HCT116 (cell line): ENCODE measurements around the gene NPDC1. TPM values are rescaled to one million over a fixed set of nuclear protein-coding genes. Genes with fewer than 3 reads are reported as not detected.

Source experiments
- ATAC-seq: fragments of 200-7000 bp; cut with Tn5 transposase; 2 replicates; pipeline ENCODE4 v1.9.1; 2020; ENCODE audit warnings: mild to moderate bottlenecking, moderate library complexity
- BruUV-seq: library from RNA; stranded (reverse); fragments of 400-500 nt; replicated peaks from 2 replicates; lab custom pipeline; 2021; lab: Mats Ljungman, UMichigan
- CTCF ChIA-PET: fragments of 300-600 bp; sonication (Branson Sonifier 250); formaldehyde crosslinking; loops from one replicate; lab custom pipeline; 2021; ENCODE audit warnings: antibody characterized with exemption; lab: Charles Lee
- POLR2A ChIA-PET: fragments of 300-600, 350-600 bp; sonication (Branson Sonifier 250); formaldehyde crosslinking; loops from one replicate; lab custom pipeline; 2021; ENCODE audit warnings: antibody characterized with exemption; lab: Charles Lee
- RAD21 ChIA-PET, 2 experiments: fragments of 300-600 bp; sonication (Branson Sonifier 250); formaldehyde crosslinking; loops; one replicate each; lab custom pipeline; 2023; ENCODE audit warnings: low total read pairs in 2 of 2; ENCODE audit not compliant: uncharacterized antibody in 2 of 2, unreplicated experiment in 2 of 2, low non-redundant PET in 1 of 2; lab: Charles Lee
- DNase-seq: peaks from one replicate; pipeline ENCODE4 v3.0.0-alpha.2; 2010; ENCODE audit warnings: low read depth, low spot score
- H2AFZ ChIP-seq: fragments of 200-600 bp; shearing (Covaris generic), sonication (generic); 2 replicates; pipeline ENCODE4 v1.6.1; 2017; ENCODE audit warnings: low read depth, mixed run types, mixed read lengths, antibody characterized with exemption, low read length; ENCODE audit not compliant: poor library complexity, severe bottlenecking
- H3K27ac ChIP-seq: 2 replicates; pipeline ENCODE4 v1.5.1; 2012; ENCODE audit warnings: low read depth, low read length
- H3K27me3 ChIP-seq: fragments of 200-600 bp; sonication (generic); 2 replicates; pipeline ENCODE4 v1.6.1; 2016; ENCODE audit warnings: mixed run types, low read length, mixed read lengths; ENCODE audit not compliant: insufficient read depth
- H3K36me3 ChIP-seq, 2 experiments: fragments of 200-500 bp in 1 of 2; fragments of 200-600 bp in 1 of 2; sonication (Bioruptor generic) in 1 of 2; sonication (generic) in 1 of 2; 2 replicates each; pipeline versions ENCODE4 v1.5.1 to v1.6.1; 2014 to 2016; ENCODE audit warnings: low read length in 2 of 2, inconsistent platforms in 1 of 2, mixed read lengths in 1 of 2, mixed run types in 1 of 2; ENCODE audit not compliant: insufficient read depth in 2 of 2, control insufficient read depth in 1 of 2
- H3K4me1 ChIP-seq, 2 experiments: fragments of 200-600 bp in 1 of 2; sonication (generic) in 1 of 2; 2 replicates each; pipeline versions ENCODE4 v1.5.1 to v1.6.1; 2012 to 2017; ENCODE audit warnings: low read length in 2 of 2, inconsistent platforms in 1 of 2, mild to moderate bottlenecking in 1 of 2, mixed read lengths in 1 of 2, mixed run types in 1 of 2, moderate library complexity in 1 of 2; ENCODE audit not compliant: insufficient read depth in 2 of 2, control insufficient read depth in 1 of 2
- H3K4me2 ChIP-seq: fragments of 200-600 bp; sonication (generic); 2 replicates; pipeline ENCODE4 v1.6.1; 2017; ENCODE audit warnings: mixed run types, low read length, mixed read lengths
- H3K4me3 ChIP-seq, 2 experiments: fragments of 200-600 bp in 1 of 2; sonication (generic) in 1 of 2; replicated peaks in 1 of 2; 2 replicates each; pipeline ENCODE4 v1.5.1; 2011 to 2016; ENCODE audit warnings: low read length in 2 of 2, control low read depth in 1 of 2, low read depth in 1 of 2, mild to moderate bottlenecking in 1 of 2, mixed read lengths in 1 of 2, mixed run types in 1 of 2
- H3K79me2 ChIP-seq: fragments of 200-600 bp; sonication (generic); 2 replicates; pipeline ENCODE4 v1.6.1; 2017; ENCODE audit warnings: mild to moderate bottlenecking, mixed run types, low read length, moderate library complexity, mixed read lengths; ENCODE audit not compliant: insufficient read depth
- H3K9ac ChIP-seq: fragments of 200-600 bp; sonication (generic); 2 replicates; pipeline ENCODE4 v1.6.1; 2016; ENCODE audit warnings: low read length, mixed read lengths
- H3K9me2 ChIP-seq: fragments of 200-600 bp; sonication (generic), shearing (Covaris generic); 2 replicates; pipeline ENCODE4 v1.6.1; 2017; ENCODE audit warnings: mixed run types, mild to moderate bottlenecking, moderate library complexity; ENCODE audit not compliant: insufficient read depth
- H3K9me3 ChIP-seq, 2 experiments: fragments of 200-500 bp in 1 of 2; fragments of 200-600 bp in 1 of 2; sonication (Bioruptor generic) in 1 of 2; sonication (generic) in 1 of 2; 2 replicates each; pipeline ENCODE4 v1.6.1; 2014 to 2017; ENCODE audit warnings: low read length in 2 of 2, mixed read lengths in 2 of 2, inconsistent platforms in 1 of 2, low read depth in 1 of 2, mild to moderate bottlenecking in 1 of 2, mixed run types in 1 of 2, moderate library complexity in 1 of 2; ENCODE audit not compliant: control insufficient read depth in 1 of 2, insufficient read depth in 1 of 2
- H4K20me1 ChIP-seq: fragments of 200-600 bp; sonication (generic), shearing (Covaris generic); 2 replicates; pipeline ENCODE4 v1.6.1; 2017; ENCODE audit warnings: mixed run types, mild to moderate bottlenecking, moderate library complexity; ENCODE audit not compliant: insufficient read depth
- CBX3 ChIP-seq: IDR thresholded peaks from 2 replicates; pipeline ENCODE4 v1.6.1; 2012; ENCODE audit warnings: low read depth
- CEBPB ChIP-seq: IDR thresholded peaks from 2 replicates; pipeline ENCODE4 v1.6.1; 2012; ENCODE audit warnings: low read depth
- EGR1 ChIP-seq: IDR thresholded peaks from 2 replicates; pipeline ENCODE4 v1.6.1; 2012; ENCODE audit warnings: low read depth
- ELF1 ChIP-seq: IDR thresholded peaks from 2 replicates; pipeline ENCODE4 v1.6.1; 2012; ENCODE audit warnings: low read depth, borderline replicate concordance
- EZH2 ChIP-seq: fragments of 200-600 bp; sonication (generic); IDR thresholded peaks from 2 replicates; pipeline ENCODE4 v1.6.1; 2017; ENCODE audit warnings: antibody characterized with exemption, mixed run types
- EZH2phosphoT487 ChIP-seq: fragments of 200-600 bp; IDR thresholded peaks from 2 replicates; pipeline ENCODE4 v1.6.1; 2018; ENCODE audit warnings: antibody characterized with exemption, borderline replicate concordance
- FOSL1 ChIP-seq: IDR thresholded peaks from 2 replicates; pipeline ENCODE4 v1.6.1; 2012; ENCODE audit warnings: low read depth
- POLR2A ChIP-seq: IDR thresholded peaks from 2 replicates; pipeline ENCODE4 v1.7.0; 2011; ENCODE audit warnings: borderline replicate concordance; ENCODE audit not compliant: insufficient read depth, insufficient read length; ENCODE audit errors: extremely low read depth
- POLR2AphosphoS5 ChIP-seq: IDR thresholded peaks from 2 replicates; pipeline ENCODE4 v1.6.1; 2011; ENCODE audit warnings: mild to moderate bottlenecking, low read depth, low read length, moderate library complexity
- SIN3A ChIP-seq: IDR thresholded peaks from 2 replicates; pipeline ENCODE4 v1.6.1; 2012; ENCODE audit warnings: low read depth
- SP1 ChIP-seq: IDR thresholded peaks from 2 replicates; pipeline ENCODE4 v1.6.1; 2012; ENCODE audit warnings: low read depth
- SRF ChIP-seq: IDR thresholded peaks from 2 replicates; pipeline ENCODE4 v1.6.1; 2012; ENCODE audit warnings: low read depth
- TCF7L2 ChIP-seq: IDR thresholded peaks from 2 replicates; pipeline ENCODE4 v1.7.0; 2011; ENCODE audit warnings: borderline replicate concordance, inconsistent platforms; ENCODE audit not compliant: insufficient read depth, insufficient read length; ENCODE audit errors: extremely low read depth
- YY1 ChIP-seq: IDR thresholded peaks from 2 replicates; pipeline ENCODE4 v1.6.1; 2011; ENCODE audit warnings: low read length, low read depth, moderate library complexity, mild to moderate bottlenecking; ENCODE audit not compliant: insufficient replicate concordance; ENCODE audit errors: extremely low read depth
- ZBTB33 ChIP-seq: IDR thresholded peaks from 2 replicates; pipeline ENCODE4 v1.6.1; 2011; ENCODE audit warnings: mild to moderate bottlenecking, low read length, moderate library complexity; ENCODE audit not compliant: insufficient replicate concordance; ENCODE audit errors: extremely low read depth
- ZNF274 ChIP-seq: fragments of 200-500 bp; sonication (Bioruptor generic); IDR thresholded peaks from 2 replicates; pipeline ENCODE4 v1.6.1; 2014; ENCODE audit warnings: mild to moderate bottlenecking, low read depth, low read length, inconsistent platforms
- intact Hi-C: fragments of 100-400 bp; cut with micrococcal nuclease; formaldehyde crosslinking; loops from 2 replicates; pipeline ENCODE4 v1.10.0; 2022
- total RNA-seq: library from RNA; stranded (reverse); gene quantifications from one replicate; pipeline ENCODE4 v1.2.1, GENCODE V29; 2021; ENCODE audit not compliant: unreplicated experiment
- TF ChIP-seq, protein P1 (sequence below): IDR thresholded peaks from 2 replicates; pipeline ENCODE4 v1.6.1; 2012
- TF ChIP-seq, protein P2 (sequence below): IDR thresholded peaks from 2 replicates; pipeline ENCODE4 v1.6.1; 2012; ENCODE audit warnings: low read depth
- TF ChIP-seq, protein P3 (sequence below), 3 experiments: fragments of 200-600 bp in 1 of 3; sonication (generic) in 1 of 3; IDR thresholded peaks in 2 of 3; conservative IDR thresholded peaks in 1 of 3; 2 replicates each; pipeline ENCODE4 v1.5.1; 2012 to 2017; ENCODE audit warnings: low read depth in 2 of 3, low read length in 2 of 3, antibody characterized with exemption in 1 of 3, borderline replicate concordance in 1 of 3, control low read depth in 1 of 3, mild to moderate bottlenecking in 1 of 3, mixed read lengths in 1 of 3, mixed run types in 1 of 3, moderate library complexity in 1 of 3; ENCODE audit not compliant: insufficient read depth in 1 of 3

NPDC1 gene
- total RNA-seq, 1 experiment from 2014 or later, result 98.8 TPM

DNA sequence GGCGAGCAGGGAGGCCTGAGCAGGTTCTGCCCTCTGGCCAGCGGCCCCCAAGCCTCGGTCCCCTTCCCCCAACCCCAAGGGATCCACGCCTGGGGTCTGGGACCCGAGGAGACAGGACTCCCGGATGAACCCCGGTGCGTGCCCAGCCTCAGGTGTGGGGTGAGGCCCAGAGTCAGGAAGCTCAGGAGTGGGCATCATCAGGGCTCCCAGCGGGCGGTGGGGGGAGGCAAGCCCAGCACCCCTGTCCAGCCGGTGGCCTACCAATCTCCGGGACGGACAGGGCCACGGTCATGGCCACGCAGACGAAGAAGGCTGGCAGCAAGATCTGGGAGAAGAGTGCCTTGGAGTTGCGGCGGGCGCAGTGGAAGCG lies 32.4 kb downstream of the NPDC1 start:
- H3K4me2 ChIP-seq, result no peak overlapping the region
- TF ChIP-seq EZH2phosphoT487 (no peak), SP1 (no peak), SRF (no peak), POLR2A (no peak), EZH2 (no peak), ELF1 (no peak), CBX3 (no peak), TCF7L2 (no peak), FOSL1 (no peak), YY1 (no peak), ZNF274 (no peak), CEBPB (no peak), ZBTB33 (no peak), POLR2AphosphoS5 (no peak), EGR1 (no peak), SIN3A (no peak)
- TF ChIP-seq, protein P1, sequence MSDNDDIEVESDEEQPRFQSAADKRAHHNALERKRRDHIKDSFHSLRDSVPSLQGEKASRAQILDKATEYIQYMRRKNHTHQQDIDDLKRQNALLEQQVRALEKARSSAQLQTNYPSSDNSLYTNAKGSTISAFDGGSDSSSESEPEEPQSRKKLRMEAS, result no peak
- TF ChIP-seq, protein P2, sequence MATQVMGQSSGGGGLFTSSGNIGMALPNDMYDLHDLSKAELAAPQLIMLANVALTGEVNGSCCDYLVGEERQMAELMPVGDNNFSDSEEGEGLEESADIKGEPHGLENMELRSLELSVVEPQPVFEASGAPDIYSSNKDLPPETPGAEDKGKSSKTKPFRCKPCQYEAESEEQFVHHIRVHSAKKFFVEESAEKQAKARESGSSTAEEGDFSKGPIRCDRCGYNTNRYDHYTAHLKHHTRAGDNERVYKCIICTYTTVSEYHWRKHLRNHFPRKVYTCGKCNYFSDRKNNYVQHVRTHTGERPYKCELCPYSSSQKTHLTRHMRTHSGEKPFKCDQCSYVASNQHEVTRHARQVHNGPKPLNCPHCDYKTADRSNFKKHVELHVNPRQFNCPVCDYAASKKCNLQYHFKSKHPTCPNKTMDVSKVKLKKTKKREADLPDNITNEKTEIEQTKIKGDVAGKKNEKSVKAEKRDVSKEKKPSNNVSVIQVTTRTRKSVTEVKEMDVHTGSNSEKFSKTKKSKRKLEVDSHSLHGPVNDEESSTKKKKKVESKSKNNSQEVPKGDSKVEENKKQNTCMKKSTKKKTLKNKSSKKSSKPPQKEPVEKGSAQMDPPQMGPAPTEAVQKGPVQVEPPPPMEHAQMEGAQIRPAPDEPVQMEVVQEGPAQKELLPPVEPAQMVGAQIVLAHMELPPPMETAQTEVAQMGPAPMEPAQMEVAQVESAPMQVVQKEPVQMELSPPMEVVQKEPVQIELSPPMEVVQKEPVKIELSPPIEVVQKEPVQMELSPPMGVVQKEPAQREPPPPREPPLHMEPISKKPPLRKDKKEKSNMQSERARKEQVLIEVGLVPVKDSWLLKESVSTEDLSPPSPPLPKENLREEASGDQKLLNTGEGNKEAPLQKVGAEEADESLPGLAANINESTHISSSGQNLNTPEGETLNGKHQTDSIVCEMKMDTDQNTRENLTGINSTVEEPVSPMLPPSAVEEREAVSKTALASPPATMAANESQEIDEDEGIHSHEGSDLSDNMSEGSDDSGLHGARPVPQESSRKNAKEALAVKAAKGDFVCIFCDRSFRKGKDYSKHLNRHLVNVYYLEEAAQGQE, result no peak
- TF ChIP-seq, protein P3, sequence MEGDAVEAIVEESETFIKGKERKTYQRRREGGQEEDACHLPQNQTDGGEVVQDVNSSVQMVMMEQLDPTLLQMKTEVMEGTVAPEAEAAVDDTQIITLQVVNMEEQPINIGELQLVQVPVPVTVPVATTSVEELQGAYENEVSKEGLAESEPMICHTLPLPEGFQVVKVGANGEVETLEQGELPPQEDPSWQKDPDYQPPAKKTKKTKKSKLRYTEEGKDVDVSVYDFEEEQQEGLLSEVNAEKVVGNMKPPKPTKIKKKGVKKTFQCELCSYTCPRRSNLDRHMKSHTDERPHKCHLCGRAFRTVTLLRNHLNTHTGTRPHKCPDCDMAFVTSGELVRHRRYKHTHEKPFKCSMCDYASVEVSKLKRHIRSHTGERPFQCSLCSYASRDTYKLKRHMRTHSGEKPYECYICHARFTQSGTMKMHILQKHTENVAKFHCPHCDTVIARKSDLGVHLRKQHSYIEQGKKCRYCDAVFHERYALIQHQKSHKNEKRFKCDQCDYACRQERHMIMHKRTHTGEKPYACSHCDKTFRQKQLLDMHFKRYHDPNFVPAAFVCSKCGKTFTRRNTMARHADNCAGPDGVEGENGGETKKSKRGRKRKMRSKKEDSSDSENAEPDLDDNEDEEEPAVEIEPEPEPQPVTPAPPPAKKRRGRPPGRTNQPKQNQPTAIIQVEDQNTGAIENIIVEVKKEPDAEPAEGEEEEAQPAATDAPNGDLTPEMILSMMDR (IDR thresholded peaks at IDR 0.05 in 2 of 3, conservative IDR thresholded peaks at IDR 0.05 in 1 of 3; ENCODE audit: borderline replicate concordance in 1 of 3, insufficient read depth in 1 of 3, low read depth in 2 of 3, low read length in 2 of 3), result no peak
- TF ChIP-seq, all 23 proteins: peak for 0
- Histone ChIP-seq H2AFZ (no peak overlapping the region), H3K36me3 (peaks cover 19 to 34% of the 10 kb centered on the region in 2 experiments; a peak in 3 of 4 replicates), H3K27ac (no peak overlapping the region), H3K9me2 (no peaks in the 10 kb centered on the region), H3K9me3 (no peaks in the 10 kb centered on the region), H3K4me1 (no peaks in the 10 kb centered on the region), H3K4me3 (no peak overlapping the region), H4K20me1 (no peaks in the 10 kb centered on the region), H3K79me2 (no peaks in the 10 kb centered on the region), H3K27me3 (no peaks in the 10 kb centered on the region), H3K9ac (no peak overlapping the region)
- ChIA-PET RAD21 (no interaction called here), POLR2A (no interaction called here), CTCF (no interaction called here)
- ATAC-seq (no peak), DNase-seq (no peak)
- intact Hi-C loops, result no loop called here
- BruUV-seq, result no TSS peak
